NT2/D1 (cell line): ENCODE results near the gene KIAA1328.

Experiments used
- DNase-seq: peaks from one replicate; pipeline ENCODE4 v3.0.0-alpha.2; 2011; ENCODE audit warnings: low read depth, low spot score
- H3K27me3 ChIP-seq: 2 replicates; pipeline ENCODE4 v1.6.0; 2011; ENCODE audit warnings: mild to moderate bottlenecking; ENCODE audit not compliant: insufficient read length, insufficient read depth
- H3K36me3 ChIP-seq: 2 replicates; pipeline ENCODE4 v1.6.1; 2011; ENCODE audit warnings: mild to moderate bottlenecking, low read length, mixed read lengths; ENCODE audit not compliant: insufficient read depth, insufficient read length
- H3K4me1 ChIP-seq: 2 replicates; pipeline ENCODE4 v1.5.1; 2011; ENCODE audit not compliant: insufficient read depth, insufficient read length
- H3K4me3 ChIP-seq: 2 replicates; pipeline ENCODE4 v1.5.1; 2011; ENCODE audit warnings: low read depth; ENCODE audit not compliant: insufficient read length
- H3K9ac ChIP-seq: 2 replicates; pipeline ENCODE4 v1.6.0; 2011; ENCODE audit warnings: low read depth; ENCODE audit not compliant: insufficient read length
- H3K9me3 ChIP-seq: 2 replicates; pipeline ENCODE4 v1.5.1; 2011; ENCODE audit warnings: mild to moderate bottlenecking, low read length; ENCODE audit not compliant: insufficient read depth
- SUZ12 ChIP-seq: IDR thresholded peaks from 2 replicates; pipeline ENCODE4 v1.6.1; 2011; ENCODE audit not compliant: insufficient read length, insufficient read depth; ENCODE audit errors: extremely low read depth
- YY1 ChIP-seq: IDR thresholded peaks from 2 replicates; pipeline ENCODE4 v1.6.1; 2011; ENCODE audit not compliant: insufficient read length, insufficient read depth
- ZNF274 ChIP-seq: IDR thresholded peaks from 2 replicates; pipeline ENCODE4 v1.6.1; 2011; ENCODE audit warnings: mild to moderate bottlenecking, low read depth, low read length

KIAA1328 gene

DNA sequence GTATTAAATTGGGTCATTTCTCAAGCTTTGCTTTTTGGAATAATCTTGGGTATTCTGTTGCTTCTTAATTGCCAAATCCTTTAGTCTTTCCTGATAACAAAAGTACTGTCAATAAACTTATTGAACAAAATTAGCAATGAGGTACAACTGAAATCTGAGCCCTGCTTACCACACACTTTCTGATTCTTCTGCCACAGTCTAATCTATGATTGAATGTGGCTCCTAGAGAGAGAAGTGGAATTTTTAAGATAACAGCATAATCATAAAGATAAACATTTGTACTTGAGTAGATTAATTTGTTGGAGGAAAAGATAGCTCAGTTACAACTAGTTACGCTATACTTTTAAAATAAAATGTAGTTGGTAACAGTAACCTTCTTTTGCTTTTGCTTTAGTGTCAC is 381.9 kb downstream of the KIAA1328 start:
- H3K4me3 ChIP-seq: no peak overlapping the region
- DNase-seq: no peak
- TF ChIP-seq YY1: no peak
- no peak for TF ChIP-seq SUZ12
- TF ChIP-seq ZNF274: no peak

GRCh38 chr18:37218022-37218590 is 389.2 kb downstream of the KIAA1328 start:
- Histone ChIP-seq H3K27me3 (peaks cover 33% of the 10 kb centered on the region), H3K4me3 (no peak overlapping the region)

More for the DNA sequence above, 381.9 kb downstream of the KIAA1328 start:
- peaks cover 2% of the 10 kb centered on the region for H3K27me3 ChIP-seq
- H3K4me1 ChIP-seq: no peaks in the 10 kb centered on the region
- no peak overlapping the region for H3K9ac ChIP-seq
- no peaks in the 10 kb centered on the region for H3K36me3 ChIP-seq
- H3K9me3 ChIP-seq: no peaks in the 10 kb centered on the region

GRCh38 chr18:37219257-37219656 is 390.3 kb downstream of the KIAA1328 start:
- no peaks in the 10 kb centered on the region for H3K36me3 ChIP-seq
- no peaks in the 10 kb centered on the region for H3K4me1 ChIP-seq
- no peak for TF ChIP-seq YY1
- no peak for TF ChIP-seq SUZ12
- TF ChIP-seq ZNF274: no peak
- H3K9ac ChIP-seq: no peak overlapping the region
- no peaks in the 10 kb centered on the region for H3K9me3 ChIP-seq
- H3K4me3 ChIP-seq: no peak overlapping the region
- peak; percentile 8 for DNase-seq
- peaks cover 33% of the 10 kb centered on the region for H3K27me3 ChIP-seq

More at GRCh38 chr18:37218022-37218590, 389.2 kb downstream of the KIAA1328 start:
- peak; percentile 85 for DNase-seq
- no peaks in the 10 kb centered on the region for H3K36me3 ChIP-seq
- H3K4me1 ChIP-seq: no peaks in the 10 kb centered on the region
- TF ChIP-seq YY1: no peak
- TF ChIP-seq SUZ12: no peak
- no peak for TF ChIP-seq ZNF274
- no peaks in the 10 kb centered on the region for H3K9me3 ChIP-seq
- H3K9ac ChIP-seq: no peak overlapping the region

DNA sequence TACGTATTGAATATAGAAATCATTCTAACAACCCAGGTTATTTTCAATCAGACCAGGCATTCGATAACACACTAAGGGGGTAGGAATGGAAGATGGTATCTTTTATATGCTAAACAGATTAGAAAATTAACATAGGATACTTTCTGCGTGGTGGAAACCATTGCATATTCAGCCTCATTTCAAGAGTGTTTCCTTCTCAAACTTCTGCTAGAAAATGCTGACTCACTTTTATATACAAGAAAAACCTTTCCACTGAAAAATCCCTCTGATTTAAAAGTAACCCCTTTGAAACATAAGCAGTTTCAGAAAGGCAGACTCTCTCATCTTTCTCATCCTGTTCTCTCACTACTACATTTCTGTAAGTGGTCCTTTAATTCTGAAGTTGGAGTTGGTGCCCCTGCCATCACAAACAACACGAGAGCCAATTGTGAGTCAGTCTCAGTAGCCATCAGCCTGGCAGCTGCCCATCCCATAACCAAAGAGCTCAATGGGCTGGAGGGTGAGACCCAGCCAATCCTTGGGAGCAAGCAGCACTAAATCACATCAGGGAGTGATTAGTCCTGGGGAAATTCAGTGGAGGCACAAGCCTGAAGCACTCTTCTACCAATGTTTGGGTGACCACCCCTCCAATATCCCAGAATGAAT is 393.5 kb downstream of the KIAA1328 start:
- no peaks in the 10 kb centered on the region for H3K36me3 ChIP-seq
- H3K27me3 ChIP-seq: peaks cover 25% of the 10 kb centered on the region
- no peak overlapping the region for H3K9ac ChIP-seq
- H3K9me3 ChIP-seq: no peaks in the 10 kb centered on the region
- TF ChIP-seq SUZ12 (no peak), ZNF274 (no peak), YY1 (no peak)
- H3K4me1 ChIP-seq: no peaks in the 10 kb centered on the region
- H3K4me3 ChIP-seq: no peak overlapping the region
- no peak for DNase-seq

- TF ChIP-seq YY1: no peak
- Histone ChIP-seq H3K9me3 (no peaks in the 10 kb centered on the region), H3K27me3 (peaks cover 22% of the 10 kb centered on the region), H3K36me3 (no peaks in the 10 kb centered on the region), H3K9ac (no peak overlapping the region), H3K4me1 (no peaks in the 10 kb centered on the region), H3K4me3 (no peak overlapping the region)
- no peak for DNase-seq
Observed at GRCh38 chr18:37222999-37223378, 394.1 kb downstream of the KIAA1328 start.

- Histone ChIP-seq H3K36me3 (no peaks in the 10 kb centered on the region), H3K27me3 (peaks cover 15% of the 10 kb centered on the region), H3K9ac (no peak overlapping the region), H3K4me1 (no peaks in the 10 kb centered on the region), H3K4me3 (no peak overlapping the region), H3K9me3 (no peaks in the 10 kb centered on the region)
- TF ChIP-seq YY1 (no peak), SUZ12 (no peak), ZNF274 (no peak)
- no peak for DNase-seq
Observed at GRCh38 chr18:37225279-37225678, 396.4 kb downstream of the KIAA1328 start.

- H3K36me3 ChIP-seq: no peaks in the 10 kb centered on the region
- H3K4me3 ChIP-seq: no peak overlapping the region
- TF ChIP-seq ZNF274: no peak
- TF ChIP-seq SUZ12: no peak
- H3K4me1 ChIP-seq: no peaks in the 10 kb centered on the region
- DNase-seq: no peak
- peaks cover 3% of the 10 kb centered on the region for H3K27me3 ChIP-seq
- H3K9me3 ChIP-seq: no peaks in the 10 kb centered on the region
- H3K9ac ChIP-seq: no peak overlapping the region
Observed at GRCh38 chr18:37230768-37231167, 401.8 kb downstream of the KIAA1328 start.
